Measurements from ENCODE around the gene PDK4.
"Not testable (repeated sequence)": the region's sequence is repeated elsewhere in the genome, so short reads cannot be mapped to it uniquely, and the experiment has no call there.

DNA sequence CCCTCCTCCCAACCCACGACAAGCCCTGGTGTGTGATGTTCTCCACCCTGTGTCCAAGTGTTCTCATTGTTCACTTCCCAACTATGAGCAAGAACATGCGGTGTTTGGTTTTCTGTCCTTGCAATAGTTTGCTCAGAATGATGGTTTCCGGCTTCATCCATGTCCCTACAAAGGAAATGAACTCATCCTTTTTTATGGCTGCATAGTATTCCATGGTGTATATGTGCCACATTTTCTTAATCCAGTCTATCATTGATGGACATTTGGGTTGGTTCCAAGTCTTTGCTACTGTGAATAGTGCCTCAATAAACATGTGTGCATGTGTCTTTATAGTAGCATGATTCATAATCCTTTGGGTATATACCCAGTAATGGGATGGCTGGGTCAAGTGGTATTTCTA lies 8.5 kb upstream of the PDK4 start:
- TF ChIP-seq POLR2AphosphoS5 (IDR thresholded peaks at IDR 0.05; ENCODE audit: borderline replicate concordance, low read depth, low read length); EZH2 (IDR thresholded peaks at IDR 0.05): not testable (repeated sequence)
